HL-60 (cell line): ENCODE results near the gene CCDC138.

ENCODE experiments used
- CTCF ChIP-seq: IDR thresholded peaks from one replicate; pipeline ENCODE4 v1.5.1; 2011; ENCODE audit warnings: low read length, control low read depth, inconsistent platforms; ENCODE audit not compliant: insufficient read depth
- POLR2AphosphoS5 ChIP-seq: IDR thresholded peaks from 2 replicates; pipeline ENCODE4 v1.6.1; 2012; ENCODE audit warnings: low read depth
- REST ChIP-seq: IDR thresholded peaks from 2 replicates; pipeline ENCODE4 v1.6.1; 2012; ENCODE audit warnings: low read depth; ENCODE audit not compliant: insufficient replicate concordance

GRCh38 chr2:108803045-108803736, 16.6 kb downstream of the CCDC138 start:
- TF ChIP-seq CTCF, result no peak
- TF ChIP-seq POLR2AphosphoS5, result no peak
- TF ChIP-seq REST, result no peak
